Right renal cortex interstitium (tissue), 3 donors: ENCODE results near the gene SAMHD1. TPM values are rescaled to one million over a fixed set of nuclear protein-coding genes. Genes with fewer than 3 reads are reported as not detected.
"Not testable (repeated sequence)": the region's sequence is repeated elsewhere in the genome, so short reads cannot be mapped to it uniquely, and the experiment has no call there.

ENCODE experiments used
- DNase-seq, 3 donors: peaks; one replicate each; pipeline ENCODE4 v3.0.0-alpha.2; 2013; ENCODE audit warnings: low read depth in 3 of 3, low spot score in 2 of 3
- polyA plus RNA-seq, 3 donors: library from polyadenylated mRNA; unstranded; fragments of 120-200 nt; gene quantifications; one replicate each; pipeline ENCODE4 v1.2.1, GENCODE V29; 2013; ENCODE audit not compliant: insufficient read length in 3 of 3

Gene SAMHD1
- polyA plus RNA-seq, 3 donors, result 24.7 to 29.8 (median 26.7) TPM

DNA sequence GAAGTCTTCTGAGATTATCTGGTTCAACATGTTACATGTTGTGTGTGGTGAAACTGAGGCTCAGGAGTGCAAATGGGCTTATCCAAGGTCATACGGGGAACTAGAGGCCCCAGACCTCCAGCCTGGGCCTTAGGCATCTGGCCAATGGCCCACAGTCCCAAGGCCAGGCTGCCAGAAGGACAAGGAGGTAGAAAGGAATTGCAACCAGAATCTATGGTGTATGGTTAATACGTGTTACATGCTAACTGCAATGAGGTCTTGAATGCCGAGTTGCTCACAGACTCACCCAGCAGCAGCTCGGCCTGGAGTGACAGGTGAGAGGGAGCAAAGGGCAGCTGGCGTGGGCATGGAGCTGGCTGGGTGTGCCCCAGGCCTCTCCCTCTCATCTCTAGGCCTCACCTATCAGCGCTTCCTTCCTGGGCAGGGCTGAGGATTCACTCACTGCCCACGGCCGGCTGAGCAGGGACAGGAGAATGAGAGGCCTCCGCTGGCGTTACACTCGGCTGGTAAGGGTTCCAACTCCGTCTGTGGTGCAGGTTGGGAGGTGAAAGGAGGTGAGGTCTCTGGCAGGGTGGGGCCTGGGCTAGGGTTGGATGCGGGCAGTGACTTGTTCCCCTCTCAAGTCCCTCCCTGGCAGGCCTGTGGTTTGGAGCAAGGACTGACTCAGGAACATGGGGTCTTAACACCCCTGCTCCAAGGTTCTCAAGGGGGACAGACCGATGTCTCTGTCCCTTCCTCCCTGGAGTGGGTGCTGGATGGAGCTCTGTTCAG lies 75.6 kb downstream of the SAMHD1 start, which contains the start of gene TLDC2:
Gene TLDC2, plus strand, starts transcription at position 437 of the 771 bp plus-strand sequence. Its CDS starts 37 bp downstream, at position 474.
- DNase-seq, result no peak

DNA sequence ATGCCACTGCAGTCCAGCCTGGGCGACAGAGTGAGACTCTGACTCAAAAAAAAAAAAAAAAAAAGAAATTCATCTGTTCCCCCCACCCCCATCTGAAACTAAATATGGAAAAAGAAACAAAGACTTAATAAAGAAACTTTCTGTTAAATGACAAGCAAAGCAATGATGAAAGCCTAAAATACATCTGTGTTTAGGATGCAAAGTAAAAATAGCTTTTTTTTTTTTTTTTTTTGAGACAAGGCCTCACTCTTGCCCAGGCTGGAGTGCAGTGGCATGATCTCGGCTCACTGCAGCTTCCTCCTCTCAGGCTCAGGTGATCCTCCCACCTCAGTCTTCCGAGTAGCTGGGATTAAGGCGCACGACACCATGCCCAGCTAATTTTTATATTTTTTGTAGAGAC lies 76.4 kb downstream of the SAMHD1 start:
- DNase-seq, result not testable (repeated sequence)

DNA sequence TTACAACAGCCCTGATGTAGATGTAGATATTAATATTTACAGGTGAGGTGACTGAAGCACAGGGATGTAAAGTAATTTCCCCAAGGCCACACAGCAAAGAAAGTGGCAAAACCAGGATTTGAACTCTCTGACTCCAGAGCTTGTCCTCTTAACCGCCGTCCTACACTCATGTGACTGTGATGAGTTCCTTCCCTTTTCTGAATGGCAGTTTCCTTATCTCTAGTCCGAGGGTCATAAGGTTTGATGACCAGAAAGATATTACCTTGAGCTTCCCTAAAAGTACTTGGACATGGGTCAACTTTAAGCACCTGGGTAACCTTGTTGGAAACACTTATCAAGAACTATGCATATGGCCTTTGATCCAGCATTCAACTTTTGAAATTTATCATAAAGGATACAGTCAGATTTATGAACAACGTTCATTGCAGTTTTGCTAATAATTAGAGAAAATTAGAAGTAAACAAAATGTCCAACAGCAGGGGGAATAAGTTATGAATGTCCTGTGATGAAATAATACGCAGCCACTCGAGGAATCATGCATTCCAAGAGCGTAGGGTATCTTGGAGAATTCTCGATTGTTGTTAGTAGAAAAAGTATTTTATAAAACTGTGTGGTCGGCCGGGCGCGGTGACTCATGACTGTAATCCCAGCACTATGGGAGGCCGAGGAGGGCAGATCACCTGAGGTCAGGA lies 77.9 kb downstream of the SAMHD1 start:
- no peak for DNase-seq

DNA sequence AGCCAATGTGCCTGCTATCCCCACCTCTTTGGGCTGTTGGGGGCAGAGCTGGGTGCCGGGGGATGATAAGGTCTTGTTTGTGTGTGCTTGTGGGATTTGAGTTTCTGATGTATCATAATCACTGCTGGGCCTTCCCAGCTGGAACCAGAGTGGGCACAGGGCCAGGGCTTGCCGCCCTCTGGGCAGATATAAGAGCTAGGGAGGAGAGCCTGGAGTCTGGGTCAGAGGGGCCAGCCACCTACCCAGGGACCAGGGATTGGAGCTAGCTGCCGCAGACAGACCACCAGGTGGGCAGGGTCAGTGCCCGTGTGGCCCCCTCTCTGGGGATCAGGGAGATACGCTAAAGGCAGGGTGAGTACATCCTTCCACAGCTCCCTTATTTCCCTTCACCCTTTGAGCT lies 78.7 kb downstream of the SAMHD1 start:
- DNase-seq, result no peak

DNA sequence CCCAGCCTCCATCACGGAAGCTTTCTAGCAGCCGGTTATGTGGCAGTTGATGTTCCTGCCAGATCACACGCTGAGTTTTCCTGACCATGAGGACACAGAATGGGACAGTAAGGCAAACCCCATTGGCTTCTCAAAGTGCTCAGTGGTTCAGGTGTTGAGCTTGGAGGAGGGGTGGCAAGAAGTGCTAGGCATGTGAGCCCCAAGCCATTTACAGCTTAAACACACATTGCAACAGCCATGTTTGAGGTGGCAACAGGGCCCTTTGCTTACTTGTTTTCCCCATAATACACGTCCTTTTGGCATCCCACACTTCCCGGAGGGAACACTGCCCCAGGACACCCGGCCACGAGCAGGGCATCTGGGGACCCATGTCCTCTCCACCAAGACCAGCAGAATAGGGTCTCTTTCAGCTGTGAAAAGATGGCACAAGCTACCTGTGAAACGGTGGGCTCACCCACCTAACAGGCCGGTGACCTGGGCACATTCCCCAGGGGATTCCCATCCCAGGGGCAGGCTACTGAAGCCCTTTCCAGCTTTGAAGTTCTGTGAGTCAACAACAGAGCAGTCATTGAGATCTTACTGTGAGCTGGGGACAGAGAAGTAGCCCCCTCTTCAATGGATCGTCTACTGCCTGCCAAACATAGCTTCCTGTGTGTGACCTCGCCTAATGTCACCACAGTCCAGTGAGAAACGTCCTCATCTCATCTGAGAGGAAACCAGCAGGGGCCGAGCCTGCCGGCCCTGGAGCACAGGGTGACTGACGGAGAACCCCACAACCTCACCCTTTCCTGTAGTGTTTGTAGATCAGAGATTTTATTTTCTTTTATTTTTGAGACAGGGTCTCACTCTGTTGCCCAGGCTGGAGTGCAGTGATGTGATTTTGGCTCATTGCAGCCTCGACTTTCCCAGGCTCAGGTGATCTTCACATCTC lies 79.6 kb downstream of the SAMHD1 start:
- DNase-seq, result no peak

DNA sequence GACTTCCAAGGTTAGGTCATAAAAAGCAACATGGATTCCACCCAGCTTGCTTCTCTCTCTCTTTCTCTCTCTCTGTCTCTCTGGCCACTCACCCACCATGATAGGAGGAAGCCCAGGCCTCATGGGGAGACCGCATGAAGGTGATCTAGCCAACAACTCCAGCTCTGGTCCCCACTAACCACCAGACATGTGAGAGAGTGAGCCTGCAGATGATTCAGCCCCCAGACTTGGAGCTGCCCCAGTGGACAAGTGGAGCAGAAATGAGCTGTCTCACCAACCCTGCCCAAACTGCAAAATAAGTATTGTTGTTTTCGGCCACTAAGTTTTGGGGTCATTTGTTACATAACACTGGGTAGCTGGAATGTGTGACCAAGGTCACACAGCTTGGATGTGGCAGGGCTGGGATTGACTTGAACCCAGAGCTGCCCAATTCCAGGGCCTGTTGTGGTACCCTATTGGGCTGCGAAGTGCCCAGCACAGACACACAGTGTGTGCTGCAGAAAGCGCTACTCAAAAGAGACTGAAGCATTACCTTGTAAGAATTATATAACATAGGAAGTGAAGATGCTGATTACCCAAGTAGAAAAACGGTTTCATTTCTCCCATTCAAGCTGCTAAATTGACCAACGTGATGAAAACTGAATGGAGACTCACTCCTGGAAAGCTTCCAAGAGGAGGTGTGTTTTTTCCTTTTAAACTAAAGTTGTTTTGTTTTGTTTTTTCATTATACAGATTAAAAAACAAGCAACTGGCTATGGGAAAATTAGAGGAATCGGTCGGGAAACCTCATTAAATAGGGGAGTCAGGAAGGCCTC lies 84.6 kb downstream of the SAMHD1 start:
- no peak for DNase-seq

DNA sequence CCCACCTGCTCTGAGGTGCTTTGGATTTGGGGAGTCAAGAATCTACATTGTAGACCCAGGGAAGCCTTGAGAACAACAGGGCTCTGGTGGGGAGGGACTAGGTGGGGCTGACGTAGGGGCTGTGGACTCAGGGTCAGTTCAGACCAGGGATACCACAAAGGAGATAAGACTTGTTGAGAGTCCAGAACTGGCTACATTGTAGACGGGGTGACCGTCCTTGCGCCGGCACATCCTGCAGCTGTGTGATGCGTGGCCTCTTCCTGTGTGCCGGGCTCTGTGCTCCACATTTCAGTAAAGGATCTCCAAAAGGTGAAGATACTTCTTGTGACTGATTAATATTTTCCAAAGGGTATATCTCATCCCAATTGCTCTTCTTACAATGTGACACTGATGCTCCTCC lies 85.3 kb downstream of the SAMHD1 start:
- no peak for DNase-seq

DNA sequence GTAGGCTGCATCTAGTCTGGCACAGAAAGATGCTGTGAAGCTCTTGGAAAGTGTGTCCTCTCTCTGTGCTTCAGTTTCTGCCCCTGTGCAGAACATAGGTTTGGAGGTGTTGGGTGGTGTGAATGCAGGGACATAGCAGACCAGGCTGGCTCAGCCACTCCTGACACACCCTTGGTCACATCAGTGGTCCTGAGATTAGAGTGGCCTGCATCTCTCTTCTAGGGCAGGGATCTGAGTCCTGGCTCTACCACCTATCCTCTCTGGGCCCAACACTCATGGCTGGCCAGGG lies 85.7 kb downstream of the SAMHD1 start:
- no peak for DNase-seq

DNA sequence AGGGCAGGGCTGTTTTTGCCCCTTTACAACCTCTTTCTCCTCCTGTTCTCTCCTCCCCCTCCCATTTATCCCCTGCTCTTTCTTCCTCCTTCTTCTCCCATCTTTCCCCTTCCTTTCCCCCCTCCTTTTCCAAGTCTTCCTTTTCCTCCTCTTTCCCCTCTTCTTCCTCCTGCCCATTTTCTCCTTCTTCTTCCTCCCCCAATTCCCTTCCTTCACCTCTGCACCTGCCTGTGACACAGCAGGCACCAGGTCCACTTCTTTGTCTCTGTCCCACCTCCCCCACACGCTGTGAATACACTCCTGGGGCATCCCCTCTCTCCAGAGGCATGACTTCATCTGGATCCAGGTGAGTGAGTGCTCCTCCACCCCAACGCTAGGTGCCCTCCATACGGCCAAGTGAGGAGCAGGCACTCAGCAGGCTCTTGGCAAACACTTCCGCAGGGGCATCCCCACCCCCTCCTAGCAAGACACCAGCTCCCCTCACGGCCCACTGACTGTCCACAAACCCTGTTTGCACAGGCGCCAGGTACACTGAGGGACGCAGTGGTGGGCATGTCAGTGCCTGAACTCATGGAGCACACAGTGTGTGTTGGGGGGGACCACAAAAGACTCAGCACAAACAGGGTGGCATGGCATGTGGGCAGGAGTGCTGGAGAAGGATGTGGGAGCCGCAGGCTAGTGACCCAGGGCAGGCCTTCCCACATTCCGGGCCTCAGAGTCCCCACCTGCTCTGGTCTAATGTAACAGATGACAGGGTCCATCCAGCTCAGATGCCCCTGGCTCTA lies 86.2 kb downstream of the SAMHD1 start:
- no peak for DNase-seq

DNA sequence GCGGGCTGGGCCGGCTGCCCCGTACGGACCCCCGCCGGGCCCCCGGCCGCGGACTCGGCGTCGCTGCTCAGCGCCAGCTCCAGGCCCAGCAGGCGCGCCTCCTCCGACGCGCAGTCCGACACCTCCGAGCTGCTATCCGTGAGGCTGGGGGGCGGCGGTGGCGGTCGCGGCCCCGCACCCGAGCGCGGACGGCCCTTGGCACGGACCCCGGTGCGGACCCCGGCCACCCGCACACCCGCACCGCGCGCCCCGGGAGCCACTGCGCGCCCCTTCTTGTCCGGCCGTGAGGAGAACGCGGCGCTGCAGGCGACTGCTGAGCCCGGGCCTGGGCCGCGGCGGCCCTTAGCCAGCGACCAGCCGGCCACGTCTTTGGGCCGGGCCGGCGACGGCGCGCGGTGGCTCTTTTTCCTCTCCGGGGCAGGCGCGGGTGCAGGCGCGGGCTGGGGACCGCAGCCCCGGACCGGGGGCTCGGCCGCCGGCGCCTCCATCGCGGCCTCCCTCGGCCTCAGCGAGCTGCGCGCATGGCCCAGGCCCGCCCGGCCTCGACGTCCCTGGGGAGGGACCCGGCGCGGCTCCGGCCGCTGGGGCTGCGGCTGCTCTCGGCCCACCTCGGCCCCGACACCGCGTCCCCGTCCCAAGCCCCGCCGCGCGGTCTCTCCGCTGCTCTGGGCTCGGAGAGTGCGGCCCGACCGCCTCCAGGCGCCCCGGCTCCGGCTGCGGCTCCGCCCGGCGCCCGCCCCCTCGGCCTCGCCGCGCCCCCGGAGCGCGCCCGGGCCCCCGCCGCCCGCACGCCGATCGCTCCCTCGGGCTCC lies 88.4 kb downstream of the SAMHD1 start:
- DNase-seq, result no peak

DNA sequence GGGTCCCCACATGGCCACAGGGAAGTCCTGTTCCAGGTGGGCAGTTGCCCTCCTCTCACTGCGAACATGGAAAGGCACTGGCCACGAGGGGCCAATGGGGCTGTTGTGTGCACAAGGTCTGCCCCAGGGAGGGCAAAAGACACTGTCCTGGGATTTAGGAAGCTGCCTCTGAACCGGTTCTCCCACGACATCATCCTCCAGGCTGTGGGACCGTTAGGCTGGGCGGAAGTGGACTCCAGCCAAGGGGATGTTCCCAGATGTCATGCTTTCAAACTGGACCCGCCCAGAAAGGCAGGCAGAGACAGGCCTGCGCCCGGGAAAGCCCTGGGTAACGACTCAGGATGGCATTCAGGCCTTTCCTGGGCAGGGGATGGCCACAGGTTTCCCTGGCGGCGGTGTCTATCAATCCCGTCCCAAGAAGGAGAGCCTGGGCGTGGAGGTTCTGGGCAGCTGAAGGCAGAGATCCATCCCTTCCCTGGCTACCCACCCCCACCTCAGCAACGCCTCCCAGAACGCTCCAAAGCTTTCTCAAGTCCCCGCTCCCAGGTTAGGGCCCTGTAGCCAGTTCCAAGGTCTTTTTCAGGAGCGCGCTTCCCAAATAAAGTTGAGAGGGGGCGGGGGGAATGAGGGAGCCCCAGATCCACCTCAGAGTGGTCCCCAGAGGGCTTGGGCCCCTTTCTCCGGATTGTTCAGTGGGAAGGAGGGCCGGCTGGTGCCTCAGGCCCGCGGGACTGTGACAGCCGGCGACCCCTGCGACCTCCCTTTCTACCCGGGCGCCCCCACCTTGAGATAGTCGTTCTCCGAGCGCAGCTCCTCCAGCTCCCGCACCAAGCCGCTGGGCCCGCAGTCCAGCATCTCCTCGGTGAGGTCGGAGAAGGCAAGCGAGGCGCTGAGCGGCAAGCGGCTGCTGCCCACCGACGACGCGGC lies 89.4 kb downstream of the SAMHD1 start:
- peak; percentile 62 to 67 (median 65) for DNase-seq

DNA sequence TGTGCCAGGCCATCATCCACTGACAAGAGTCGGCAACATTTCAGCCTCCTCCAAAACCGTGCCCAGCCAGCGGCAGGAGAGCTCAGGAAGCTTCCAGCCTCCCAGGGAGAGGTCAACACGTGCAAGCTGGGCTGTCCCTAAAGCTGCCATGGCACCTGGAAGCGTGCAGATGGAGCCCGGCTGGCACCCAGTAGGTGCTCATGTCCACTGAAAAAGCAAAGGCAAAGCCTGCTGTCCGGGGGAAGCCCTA lies 90.0 kb downstream of the SAMHD1 start:
- DNase-seq, result no peak

DNA sequence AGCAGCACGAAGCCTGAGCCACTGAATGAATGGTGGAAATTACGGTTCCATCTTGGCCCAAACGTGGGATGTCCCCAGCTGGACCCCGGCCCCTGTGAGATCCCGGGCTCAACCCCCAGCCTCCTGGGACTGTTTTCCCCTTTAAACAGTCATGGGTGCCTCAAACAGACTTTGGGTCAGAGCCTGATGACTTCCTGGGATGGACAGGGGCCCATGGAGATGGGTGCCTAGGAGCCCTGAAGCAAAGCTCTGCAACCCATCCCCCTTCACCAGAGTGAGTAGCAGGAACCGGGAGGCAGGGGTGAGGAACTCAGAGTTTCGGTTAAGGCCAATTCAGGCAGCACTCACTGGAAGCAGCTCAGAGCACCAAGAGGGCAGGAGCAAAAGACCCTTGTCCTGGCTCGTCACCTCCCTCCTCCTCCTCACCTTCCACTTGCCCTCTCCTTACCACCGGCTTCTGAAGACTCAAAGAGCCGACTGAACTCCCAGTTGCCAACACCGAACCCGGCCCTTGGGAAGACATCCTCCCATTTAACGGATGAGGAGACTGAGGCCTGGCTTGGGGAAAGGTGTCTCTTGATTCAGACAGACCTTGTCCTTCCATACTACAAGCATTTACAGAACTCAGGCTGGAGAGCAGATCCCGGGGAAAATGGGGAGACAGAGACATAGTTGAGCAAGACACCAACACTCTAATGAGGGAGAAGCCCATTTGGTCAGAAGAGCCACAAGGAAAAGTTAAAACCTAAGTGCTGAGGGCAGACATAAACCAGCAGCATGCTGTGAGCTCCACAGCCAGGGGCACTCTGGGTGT lies 90.5 kb downstream of the SAMHD1 start:
- no peak for DNase-seq

DNA sequence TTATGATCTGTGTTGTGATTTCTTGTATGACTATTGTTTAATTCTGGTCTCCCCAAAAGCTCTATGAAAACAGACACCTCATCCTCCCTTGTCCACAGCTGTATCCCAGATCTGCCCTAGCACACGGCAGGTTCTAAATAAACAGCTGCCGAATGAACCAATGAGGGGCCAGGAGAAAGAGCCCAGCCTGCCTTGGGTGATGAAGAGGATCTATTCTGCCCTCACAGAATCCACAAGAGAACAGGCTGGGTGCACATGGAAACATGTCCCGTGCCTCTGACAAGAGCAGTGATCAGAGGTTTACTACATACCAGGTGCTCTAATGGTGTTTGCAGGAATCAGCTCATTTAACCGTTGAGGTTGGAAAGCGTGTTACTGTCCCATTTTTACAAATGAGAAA lies 91.2 kb downstream of the SAMHD1 start:
- DNase-seq, result no peak

DNA sequence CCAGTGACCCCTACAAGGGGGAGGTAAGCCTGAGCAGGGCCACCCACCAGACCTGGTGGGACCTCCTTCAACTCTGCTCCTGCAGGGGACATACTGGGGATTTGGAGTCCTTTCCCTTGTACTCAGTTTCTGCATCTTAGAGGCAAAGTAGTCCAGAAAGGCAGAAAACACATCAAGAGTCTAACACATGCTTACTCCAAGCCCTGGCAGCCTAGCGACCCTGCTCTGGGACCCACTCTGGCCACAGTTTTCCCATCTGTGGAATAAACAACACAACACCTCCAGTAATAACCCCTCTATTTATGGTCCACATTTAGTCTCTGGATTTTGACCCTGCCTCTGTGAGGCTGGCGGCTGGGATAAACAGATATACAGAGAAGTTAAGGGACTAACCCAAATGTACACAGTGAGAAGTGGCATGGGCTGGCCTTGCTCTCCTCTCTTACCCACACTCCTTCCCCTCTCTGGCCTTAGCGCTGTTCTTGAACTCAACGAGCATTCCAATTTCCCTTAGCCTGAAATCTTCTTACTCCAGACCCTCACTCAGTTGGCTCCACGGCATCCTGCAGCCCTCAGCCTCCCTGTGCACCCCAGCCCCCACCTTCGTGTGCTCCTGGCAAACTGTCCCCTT lies 91.7 kb downstream of the SAMHD1 start:
- DNase-seq, result no peak

DNA sequence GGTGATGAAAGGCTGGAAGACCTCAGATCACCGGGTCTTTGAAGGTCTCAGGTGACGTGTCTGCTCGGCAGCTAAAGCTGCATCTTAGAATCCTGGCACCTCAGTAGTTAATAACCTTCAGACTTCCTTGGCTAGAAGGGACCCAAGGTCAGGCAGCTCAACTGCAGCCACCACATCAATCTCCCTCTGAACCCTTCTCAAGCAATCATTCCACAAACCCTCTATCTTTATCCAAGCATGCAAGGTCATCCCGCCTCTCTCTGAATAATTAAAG lies 92.3 kb downstream of the SAMHD1 start:
- DNase-seq, result no peak
